ENCODE results near the gene EVA1A. TPM values are rescaled to one million over a fixed set of nuclear protein-coding genes. Genes with fewer than 3 reads are reported as not detected.

Gene EVA1A
- total and polyA plus RNA-seq, 3 donors from 2014 or later, result 5.2 to 13.8 (median 10.3) TPM

DNA sequence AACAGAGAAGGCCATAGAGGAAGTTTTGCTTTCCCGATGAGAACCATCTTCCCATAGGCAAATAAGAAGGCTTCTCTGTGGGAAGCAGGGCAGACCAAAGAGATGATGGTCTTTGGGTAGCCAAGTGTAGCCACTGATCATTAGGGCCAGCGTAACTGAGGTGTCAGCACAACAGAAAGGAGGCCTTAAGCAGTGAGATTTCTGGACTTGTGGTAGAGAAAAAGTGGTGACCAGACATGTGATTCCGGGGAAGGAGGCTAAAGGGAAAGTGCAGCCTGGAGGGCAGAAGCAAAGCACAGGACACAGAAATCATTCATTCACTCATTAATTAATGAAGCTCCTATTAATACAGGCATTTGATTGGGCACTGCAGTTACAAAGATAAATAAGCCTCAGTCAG is 15.4 kb downstream of the EVA1A start:
- H3K4me1 ChIP-seq, result no peaks in the 10 kb centered on the region
- WGBS, 2 donors, result 79 to 90% methylated on average over 3 of the region's 3 CpGs
- H3K27ac ChIP-seq, result no peak overlapping the region
- TF ChIP-seq, protein P1, sequence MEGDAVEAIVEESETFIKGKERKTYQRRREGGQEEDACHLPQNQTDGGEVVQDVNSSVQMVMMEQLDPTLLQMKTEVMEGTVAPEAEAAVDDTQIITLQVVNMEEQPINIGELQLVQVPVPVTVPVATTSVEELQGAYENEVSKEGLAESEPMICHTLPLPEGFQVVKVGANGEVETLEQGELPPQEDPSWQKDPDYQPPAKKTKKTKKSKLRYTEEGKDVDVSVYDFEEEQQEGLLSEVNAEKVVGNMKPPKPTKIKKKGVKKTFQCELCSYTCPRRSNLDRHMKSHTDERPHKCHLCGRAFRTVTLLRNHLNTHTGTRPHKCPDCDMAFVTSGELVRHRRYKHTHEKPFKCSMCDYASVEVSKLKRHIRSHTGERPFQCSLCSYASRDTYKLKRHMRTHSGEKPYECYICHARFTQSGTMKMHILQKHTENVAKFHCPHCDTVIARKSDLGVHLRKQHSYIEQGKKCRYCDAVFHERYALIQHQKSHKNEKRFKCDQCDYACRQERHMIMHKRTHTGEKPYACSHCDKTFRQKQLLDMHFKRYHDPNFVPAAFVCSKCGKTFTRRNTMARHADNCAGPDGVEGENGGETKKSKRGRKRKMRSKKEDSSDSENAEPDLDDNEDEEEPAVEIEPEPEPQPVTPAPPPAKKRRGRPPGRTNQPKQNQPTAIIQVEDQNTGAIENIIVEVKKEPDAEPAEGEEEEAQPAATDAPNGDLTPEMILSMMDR (IDR thresholded peaks at IDR 0.05), result no peak
- TF ChIP-seq POLR2A (IDR thresholded peaks at IDR 0.05), result no peak
- H3K36me3 ChIP-seq (ENCODE audit: low read depth, missing control alignments), result no peaks in the 10 kb centered on the region
- no peak for DNase-seq
- intact Hi-C loops (cut with DNase I; ENCODE audit: low total_unique reads), result no loop called here
- H3K9me3 ChIP-seq, result no peaks in the 10 kb centered on the region
- H3K27me3 ChIP-seq, result no peaks in the 10 kb centered on the region
- no peak overlapping the region for H3K4me3 ChIP-seq

DNA sequence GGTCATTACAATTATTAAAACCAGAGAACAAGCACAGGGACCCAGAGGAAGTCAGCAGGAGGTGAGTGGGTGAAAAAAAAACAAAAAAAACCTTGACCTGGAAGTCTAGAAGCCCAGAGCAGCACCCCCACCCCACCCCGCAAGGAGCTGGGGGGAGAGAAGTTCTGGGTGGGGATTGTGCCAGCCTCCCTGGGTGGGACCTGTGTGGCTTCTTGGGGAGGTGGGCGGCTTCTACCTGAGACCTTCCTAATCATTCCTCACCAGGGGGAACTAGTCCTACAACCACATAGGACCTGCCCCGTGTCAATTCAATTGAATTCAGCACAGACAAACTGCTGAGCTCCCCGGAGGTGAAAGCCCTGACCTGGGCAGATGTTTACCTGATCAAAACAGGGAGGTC is 17.3 kb downstream of the EVA1A start:
- intact Hi-C loops (cut with DNase I; ENCODE audit: low total_unique reads), result no loop called here
- no peaks in the 10 kb centered on the region for H3K9me3 ChIP-seq
- H3K27ac ChIP-seq, result no peak overlapping the region
- TF ChIP-seq, protein P1 (IDR thresholded peaks at IDR 0.05), result no peak
- no peak for TF ChIP-seq POLR2A (IDR thresholded peaks at IDR 0.05)
- H3K4me3 ChIP-seq, result no peak overlapping the region
- H3K36me3 ChIP-seq (ENCODE audit: low read depth, missing control alignments), result no peaks in the 10 kb centered on the region
- H3K4me1 ChIP-seq, result no peaks in the 10 kb centered on the region
- 82 to 84% methylated on average over 4 of the region's 4 CpGs for WGBS, 2 donors
- DNase-seq, result no peak
- H3K27me3 ChIP-seq, result no peaks in the 10 kb centered on the region

DNA sequence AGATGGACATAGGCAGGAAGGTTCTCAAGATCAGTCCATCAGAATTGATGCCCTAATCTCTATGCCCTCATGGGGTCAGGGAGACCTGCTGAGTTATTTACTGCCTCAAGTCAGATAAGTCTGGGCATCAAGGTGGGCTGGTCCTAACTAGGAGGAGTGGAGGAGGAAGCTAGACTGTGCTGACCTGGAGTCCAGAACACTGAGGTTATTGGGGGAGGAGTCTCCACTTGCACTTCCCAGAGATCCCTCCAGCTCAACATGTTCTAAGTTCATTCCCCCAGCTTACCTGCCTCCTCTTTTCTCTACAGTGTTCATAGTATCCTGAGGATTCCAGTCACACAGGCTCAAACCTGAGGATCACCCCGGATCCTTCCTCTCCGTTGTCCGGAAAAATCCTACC is 19.3 kb downstream of the EVA1A start:
- H3K36me3 ChIP-seq (ENCODE audit: low read depth, missing control alignments), result no peaks in the 10 kb centered on the region
- no peak overlapping the region for H3K4me3 ChIP-seq
- no peak for DNase-seq
- WGBS, 2 donors, result 98% methylated on average over 3 of the region's 3 CpGs
- H3K27ac ChIP-seq, result no peak overlapping the region
- TF ChIP-seq POLR2A (IDR thresholded peaks at IDR 0.05), result no peak
- TF ChIP-seq, protein P1 (IDR thresholded peaks at IDR 0.05), result no peak
- no peaks in the 10 kb centered on the region for H3K9me3 ChIP-seq
- no peaks in the 10 kb centered on the region for H3K4me1 ChIP-seq
- no peaks in the 10 kb centered on the region for H3K27me3 ChIP-seq
- intact Hi-C loops (cut with DNase I; ENCODE audit: low total_unique reads), result no loop called here

GRCh38 chr2:75540994-75541393 is 19.7 kb downstream of the EVA1A start:
- Histone ChIP-seq H3K4me3 (no peak overlapping the region), H3K36me3 (ENCODE audit: low read depth, missing control alignments) (no peaks in the 10 kb centered on the region), H3K27ac (no peak overlapping the region), H3K4me1 (no peaks in the 10 kb centered on the region), H3K27me3 (no peaks in the 10 kb centered on the region), H3K9me3 (no peaks in the 10 kb centered on the region)
- WGBS, 2 donors, result 93 to 97% methylated on average over 4 of the region's 4 CpGs
- TF ChIP-seq POLR2A (IDR thresholded peaks at IDR 0.05), result no peak
- TF ChIP-seq, protein P1 (IDR thresholded peaks at IDR 0.05), result no peak
- DNase-seq, result no peak
- intact Hi-C loops (cut with DNase I; ENCODE audit: low total_unique reads), result no loop called here

GRCh38 chr2:75539955-75540716 is 20.6 kb downstream of the EVA1A start:
- Histone ChIP-seq H3K27ac (no peak overlapping the region), H3K9me3 (no peaks in the 10 kb centered on the region), H3K36me3 (ENCODE audit: low read depth, missing control alignments) (no peaks in the 10 kb centered on the region), H3K4me3 (no peak overlapping the region), H3K4me1 (no peaks in the 10 kb centered on the region), H3K27me3 (no peaks in the 10 kb centered on the region)
- no peak for TF ChIP-seq POLR2A (IDR thresholded peaks at IDR 0.05)
- TF ChIP-seq, protein P1 (IDR thresholded peaks at IDR 0.05), result no peak
- intact Hi-C loops (cut with DNase I; ENCODE audit: low total_unique reads), result no loop called here
- DNase-seq, result no peak
- 38 to 60% methylated on average over 3 of the region's 3 CpGs for WGBS, 2 donors

Data from testis (tissue), 3 donors.